ENCODE results near the gene OGDHL. TPM values are rescaled to one million over a fixed set of nuclear protein-coding genes. Genes with fewer than 3 reads are reported as not detected.

Gene OGDHL
- total and polyA plus RNA-seq, 2 of the 13 experiments (the other 11 are each of a cell fraction or from before 2014, with no cell fraction given): 3.0 to 9.8 TPM

DNA sequence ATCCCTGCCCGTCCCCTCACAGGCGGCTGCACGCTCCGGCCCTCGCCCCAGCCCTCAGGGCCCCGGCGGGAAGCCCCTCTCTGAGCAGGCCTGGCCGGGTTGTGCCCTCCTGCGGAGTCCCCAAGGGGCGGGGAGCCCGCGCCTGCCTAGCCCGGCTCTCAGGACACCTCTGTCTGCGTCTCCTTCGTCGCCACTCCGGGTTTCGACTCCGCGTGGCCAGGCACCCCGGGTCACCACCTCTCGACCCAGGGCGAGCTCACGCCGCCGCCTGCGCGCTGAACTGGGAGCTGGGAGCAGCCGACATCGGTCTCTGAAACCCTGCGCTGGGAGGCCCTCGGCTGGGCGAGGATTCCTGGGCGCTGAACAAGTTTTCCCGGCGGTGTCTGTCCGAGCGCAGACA, 6.2 kb upstream of the OGDHL start:
- H3K79me2 ChIP-seq (ENCODE audit: insufficient read depth, low read length): no peaks in the 10 kb centered on the region
- H3K4me2 ChIP-seq (ENCODE audit: low read depth, low read length): no peak overlapping the region
- H3K9me3 ChIP-seq (ENCODE audit: low read length): no peaks in the 10 kb centered on the region
- no peak overlapping the region for H3K27ac ChIP-seq (ENCODE audit: extremely low read length, insufficient read depth, low read length)
- H3K36me3 ChIP-seq (replicated peaks in 1 of 2; ENCODE audit: control insufficient read depth in 1 of 2, insufficient read depth in 2 of 2, low read length in 2 of 2): no peaks in the 10 kb centered on the region
- ChIA-PET POLR2A (no interaction called here), CTCF (ENCODE audit: low intra/inter-chr PET ratio, low total read pairs) (no interaction called here)
- DNase-seq (ENCODE audit: low spot score): no peak
- no peaks in the 10 kb centered on the region for H4K20me1 ChIP-seq (ENCODE audit: insufficient read depth, low read length)
- BruUV-seq (replicated peaks): no TSS peak
- H3K4me1 ChIP-seq (ENCODE audit: insufficient read depth, low read length): no peaks in the 10 kb centered on the region
- H3K9ac ChIP-seq (ENCODE audit: insufficient read depth, low read depth, low read length): no peak overlapping the region
- no peak for FAIRE-seq
- peak; percentile 49 for ATAC-seq
- H3K27me3 ChIP-seq (ENCODE audit: control insufficient read depth in 1 of 2, insufficient read depth in 2 of 2, low read length in 2 of 2): peaks cover 0 to 31% of the 10 kb centered on the region in 2 experiments; a peak in 4 of 5 replicates
- no peak overlapping the region for H3K4me3 ChIP-seq (replicated peaks in 1 of 3; ENCODE audit: insufficient read depth in 1 of 3, low read depth in 2 of 3, low read length in 3 of 3)
- WGBS (ENCODE audit: low lambda C conversion rate): 57% methylated on average over 17 of the region's 38 CpGs
- in situ Hi-C loops (cut with HindIII; ENCODE audit: extremely low pct_ligation_motif_present, low pct_unique_long_range_greater_than_20kb): loop anchor here (10.0 kb wide), 1 partner anchor 174 kb away; no protein-coding TSS in a partner anchor
- intact Hi-C loops (cut with micrococcal nuclease; ENCODE audit: unreplicated experiment): no loop called here
- H2AFZ ChIP-seq (ENCODE audit: low read length): no peak overlapping the region
- TF ChIP-seq IKZF4 (CRISPR knock-in tag; IDR thresholded peaks at IDR 0.05; ENCODE audit: borderline replicate concordance, low read depth, not compliant biosample characterization) (no peak), ZNF788 (CRISPR knock-in tag; IDR thresholded peaks at IDR 0.05; ENCODE audit: borderline replicate concordance) (no peak), ZNF34 (CRISPR knock-in tag; IDR thresholded peaks at IDR 0.05; ENCODE audit: borderline replicate concordance) (no peak), ZNF17 (CRISPR knock-in tag; IDR thresholded peaks at IDR 0.05) (no peak), CBX5 (CRISPR knock-in tag; IDR thresholded peaks at IDR 0.05; ENCODE audit: borderline replicate concordance) (no peak), HNF4G (IDR thresholded peaks at IDR 0.05; ENCODE audit: borderline replicate concordance, low read depth, low read length) (no peak), HNF4G (CRISPR knock-in tag; IDR thresholded peaks at IDR 0.05; ENCODE audit: borderline replicate concordance, low read depth) (no peak), HOXA5 (CRISPR knock-in tag; IDR thresholded peaks at IDR 0.05) (no peak), SP2 (CRISPR knock-in tag; IDR thresholded peaks at IDR 0.05) (no peak), NCOR1 (IDR thresholded peaks at IDR 0.05; ENCODE audit: borderline replicate concordance, low read length) (no peak), NR2C2 (CRISPR knock-in tag; IDR thresholded peaks at IDR 0.05; ENCODE audit: borderline replicate concordance) (no peak), MLLT10 (CRISPR knock-in tag; IDR thresholded peaks at IDR 0.05) (no peak), ZNF136 (CRISPR knock-in tag; IDR thresholded peaks at IDR 0.05; ENCODE audit: low read depth) (no peak)
- TF ChIP-seq, protein P1, sequence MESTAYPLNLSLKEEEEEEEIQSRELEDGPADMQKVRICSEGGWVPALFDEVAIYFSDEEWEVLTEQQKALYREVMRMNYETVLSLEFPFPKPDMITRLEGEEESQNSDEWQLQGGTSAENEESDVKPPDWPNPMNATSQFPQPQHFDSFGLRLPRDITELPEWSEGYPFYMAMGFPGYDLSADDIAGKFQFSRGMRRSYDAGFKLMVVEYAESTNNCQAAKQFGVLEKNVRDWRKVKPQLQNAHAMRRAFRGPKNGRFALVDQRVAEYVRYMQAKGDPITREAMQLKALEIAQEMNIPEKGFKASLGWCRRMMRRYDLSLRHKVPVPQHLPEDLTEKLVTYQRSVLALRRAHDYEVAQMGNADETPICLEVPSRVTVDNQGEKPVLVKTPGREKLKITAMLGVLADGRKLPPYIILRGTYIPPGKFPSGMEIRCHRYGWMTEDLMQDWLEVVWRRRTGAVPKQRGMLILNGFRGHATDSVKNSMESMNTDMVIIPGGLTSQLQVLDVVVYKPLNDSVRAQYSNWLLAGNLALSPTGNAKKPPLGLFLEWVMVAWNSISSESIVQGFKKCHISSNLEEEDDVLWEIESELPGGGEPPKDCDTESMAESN (CRISPR knock-in tag; conservative IDR thresholded peaks at IDR 0.05): no peak
- TF ChIP-seq, protein P2, sequence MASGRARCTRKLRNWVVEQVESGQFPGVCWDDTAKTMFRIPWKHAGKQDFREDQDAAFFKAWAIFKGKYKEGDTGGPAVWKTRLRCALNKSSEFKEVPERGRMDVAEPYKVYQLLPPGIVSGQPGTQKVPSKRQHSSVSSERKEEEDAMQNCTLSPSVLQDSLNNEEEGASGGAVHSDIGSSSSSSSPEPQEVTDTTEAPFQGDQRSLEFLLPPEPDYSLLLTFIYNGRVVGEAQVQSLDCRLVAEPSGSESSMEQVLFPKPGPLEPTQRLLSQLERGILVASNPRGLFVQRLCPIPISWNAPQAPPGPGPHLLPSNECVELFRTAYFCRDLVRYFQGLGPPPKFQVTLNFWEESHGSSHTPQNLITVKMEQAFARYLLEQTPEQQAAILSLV (CRISPR knock-in tag; IDR thresholded peaks at IDR 0.05; ENCODE audit: borderline replicate concordance): no peak
- TF ChIP-seq, protein P3, sequence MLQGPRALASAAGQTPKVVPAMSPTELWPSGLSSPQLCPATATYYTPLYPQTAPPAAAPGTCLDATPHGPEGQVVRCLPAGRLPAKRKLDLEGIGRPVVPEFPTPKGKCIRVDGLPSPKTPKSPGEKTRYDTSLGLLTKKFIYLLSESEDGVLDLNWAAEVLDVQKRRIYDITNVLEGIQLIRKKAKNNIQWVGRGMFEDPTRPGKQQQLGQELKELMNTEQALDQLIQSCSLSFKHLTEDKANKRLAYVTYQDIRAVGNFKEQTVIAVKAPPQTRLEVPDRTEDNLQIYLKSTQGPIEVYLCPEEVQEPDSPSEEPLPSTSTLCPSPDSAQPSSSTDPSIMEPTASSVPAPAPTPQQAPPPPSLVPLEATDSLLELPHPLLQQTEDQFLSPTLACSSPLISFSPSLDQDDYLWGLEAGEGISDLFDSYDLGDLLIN (CRISPR knock-in tag; IDR thresholded peaks at IDR 0.05; ENCODE audit: borderline replicate concordance): no peak
- TF ChIP-seq, protein P4, sequence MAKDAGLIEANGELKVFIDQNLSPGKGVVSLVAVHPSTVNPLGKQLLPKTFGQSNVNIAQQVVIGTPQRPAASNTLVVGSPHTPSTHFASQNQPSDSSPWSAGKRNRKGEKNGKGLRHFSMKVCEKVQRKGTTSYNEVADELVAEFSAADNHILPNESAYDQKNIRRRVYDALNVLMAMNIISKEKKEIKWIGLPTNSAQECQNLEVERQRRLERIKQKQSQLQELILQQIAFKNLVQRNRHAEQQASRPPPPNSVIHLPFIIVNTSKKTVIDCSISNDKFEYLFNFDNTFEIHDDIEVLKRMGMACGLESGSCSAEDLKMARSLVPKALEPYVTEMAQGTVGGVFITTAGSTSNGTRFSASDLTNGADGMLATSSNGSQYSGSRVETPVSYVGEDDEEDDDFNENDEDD (CRISPR knock-in tag; IDR thresholded peaks at IDR 0.05; ENCODE audit: borderline replicate concordance): no peak
- TF ChIP-seq, protein P5, sequence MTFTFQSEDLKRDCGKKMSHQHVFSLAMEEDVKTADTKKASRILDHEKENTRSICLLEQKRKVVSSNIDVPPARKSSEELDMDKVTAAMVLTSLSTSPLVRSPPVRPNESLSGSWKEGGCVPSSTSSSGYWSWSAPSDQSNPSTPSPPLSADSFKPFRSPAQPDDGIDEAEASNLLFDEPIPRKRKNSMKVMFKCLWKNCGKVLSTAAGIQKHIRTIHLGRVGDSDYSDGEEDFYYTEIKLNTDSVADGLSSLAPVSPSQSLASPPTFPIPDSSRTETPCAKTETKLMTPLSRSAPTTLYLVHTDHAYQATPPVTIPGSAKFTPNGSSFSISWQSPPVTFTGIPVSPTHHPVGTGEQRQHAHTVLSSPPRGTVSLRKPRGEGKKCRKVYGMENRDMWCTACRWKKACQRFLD (CRISPR knock-in tag; IDR thresholded peaks at IDR 0.05; ENCODE audit: borderline replicate concordance): no peak
